ENCODE measurements around the gene CTTN. TPM values are rescaled to one million over a fixed set of nuclear protein-coding genes. Genes with fewer than 3 reads are reported as not detected.

The CTTN gene
- 206 to 217 TPM (median 215 TPM) in 5 replicates for total RNA-seq (2022; extraction: Qiagen RNA extraction)

GRCh38 chr11:70397983-70398833 lies at the start of gene CTTN:
Gene CTTN, plus strand, starts transcription at chr11:70398529. Its CDS starts 8,769 bp downstream, at chr11:70407298.

Other genes starting within 250 kb of the CTTN start
- 55.9 to 73.8 TPM (median 69.6 TPM) in 5 replicates for gene FADD, start 195.2 kb upstream of the CTTN start, total RNA-seq (2022; extraction: Qiagen RNA extraction)
- 24.6 to 30.3 TPM (median 28.1 TPM) in 5 replicates for gene PPFIA1, start 127.8 kb upstream of the CTTN start, total RNA-seq (2022; extraction: Qiagen RNA extraction)